HEK293T (cell line): ENCODE results near the gene SLC5A9.

Experiments
- CTCF ChIA-PET: fragments of 350-600 bp; formaldehyde crosslinking; extraction: SDS; loops from one replicate; lab custom pipeline; 2021; ENCODE audit warnings: antibody characterized with exemption, inconsistent platforms; lab: Yijun Ruan, JAX
- POLR2A ChIA-PET: fragments of 350-600 bp; formaldehyde crosslinking; extraction: SDS; loops from one replicate; lab custom pipeline; 2020; ENCODE audit warnings: antibody characterized with exemption, inconsistent platforms; lab: Yijun Ruan, JAX
- DNase-seq: peaks from one replicate; pipeline ENCODE4 v3.0.0; 2012; ENCODE audit warnings: mixed read lengths; ENCODE audit errors: extremely low spot score
- ARNT ChIP-seq: fragments of 450-650 bp; IDR thresholded peaks from 2 replicates; pipeline ENCODE4 v1.6.1; 2017; ENCODE audit warnings: mild to moderate bottlenecking
- BHLHE40 ChIP-seq: fragments of 450-650 bp; IDR thresholded peaks from 2 replicates; pipeline ENCODE4 v1.6.1; 2016; ENCODE audit warnings: mild to moderate bottlenecking, moderate library complexity, borderline replicate concordance
- CTBP1 ChIP-seq: fragments of 450-650 bp; IDR thresholded peaks from 2 replicates; pipeline ENCODE4 v1.6.1; 2016; ENCODE audit warnings: borderline replicate concordance
- ELF4 ChIP-seq: fragments of 450-650 bp; IDR thresholded peaks from 2 replicates; pipeline ENCODE4 v1.6.1; 2017; ENCODE audit warnings: antibody characterized with exemption
- FOXA1 ChIP-seq: fragments of 450-650 bp; IDR thresholded peaks from 2 replicates; pipeline ENCODE4 v1.6.1; 2016; ENCODE audit warnings: mild to moderate bottlenecking
- FOXK2 ChIP-seq: fragments of 450-650 bp; IDR thresholded peaks from 2 replicates; pipeline ENCODE4 v1.6.1; 2016; ENCODE audit warnings: mild to moderate bottlenecking
- FOXM1 ChIP-seq: fragments of 450-650 bp; IDR thresholded peaks from 2 replicates; pipeline ENCODE4 v1.6.1; 2017; ENCODE audit warnings: mild to moderate bottlenecking, borderline replicate concordance
- HDGF ChIP-seq: fragments of 450-650 bp; IDR thresholded peaks from 2 replicates; pipeline ENCODE4 v1.6.1; 2017; ENCODE audit warnings: antibody characterized with exemption, borderline replicate concordance
- L3MBTL2 ChIP-seq: fragments of 450-650 bp; conservative IDR thresholded peaks from 2 replicates; pipeline ENCODE4 v1.6.1; 2016; ENCODE audit warnings: mild to moderate bottlenecking
- LEF1 ChIP-seq: fragments of 450-650 bp; IDR thresholded peaks from 2 replicates; pipeline ENCODE4 v1.6.1; 2017; ENCODE audit warnings: mild to moderate bottlenecking, borderline replicate concordance
- NFRKB ChIP-seq: fragments of 450-650 bp; IDR thresholded peaks from 2 replicates; pipeline ENCODE4 v1.6.1; 2016; ENCODE audit warnings: mild to moderate bottlenecking, moderate library complexity
- PKNOX1 ChIP-seq: fragments of 450-650 bp; IDR thresholded peaks from 2 replicates; pipeline ENCODE4 v1.6.1; 2016
- SP1 ChIP-seq: fragments of 450-650 bp; IDR thresholded peaks from 2 replicates; pipeline ENCODE4 v1.6.1; 2017
- SUZ12 ChIP-seq: fragments of 450-650 bp; IDR thresholded peaks from 2 replicates; pipeline ENCODE4 v1.6.1; 2016; ENCODE audit warnings: mild to moderate bottlenecking
- TARDBP ChIP-seq: fragments of 450-650 bp; IDR thresholded peaks from 2 replicates; pipeline ENCODE4 v1.6.1; 2016
- ZNF384 ChIP-seq: fragments of 450-650 bp; IDR thresholded peaks from 2 replicates; pipeline ENCODE4 v1.6.1; 2016

The SLC5A9 gene

GRCh38 chr1:48242141-48242736, 19.7 kb downstream of the SLC5A9 start:
- ChIA-PET CTCF (no interaction called here), POLR2A (no interaction called here)
- TF ChIP-seq LEF1 (no peak), CTBP1 (no peak), PKNOX1 (no peak), L3MBTL2 (no peak), FOXK2 (no peak)
- DNase-seq: no peak

- TF ChIP-seq L3MBTL2: no peak
- TF ChIP-seq ELF4: no peak
- TF ChIP-seq PKNOX1: no peak
- TF ChIP-seq SP1: no peak
- no peak for TF ChIP-seq BHLHE40
- no peak for TF ChIP-seq LEF1
- no peak for TF ChIP-seq FOXM1
- no peak for TF ChIP-seq FOXK2
- TF ChIP-seq ZNF384: no peak
- TF ChIP-seq HDGF: no peak
- TF ChIP-seq ARNT: no peak
- TF ChIP-seq TARDBP: no peak
- TF ChIP-seq SUZ12: no peak
- no peak for TF ChIP-seq FOXA1
- no peak for TF ChIP-seq NFRKB
- no peak for TF ChIP-seq CTBP1
- DNase-seq: no peak
- ChIA-PET CTCF (no interaction called here), POLR2A (no interaction called here)
Measured at GRCh38 chr1:48245106-48245505, 22.6 kb downstream of the SLC5A9 start.

GRCh38 chr1:48246727-48247126, 24.2 kb downstream of the SLC5A9 start:
- ChIA-PET CTCF (interaction anchor here (0.9 kb wide), 1 partner anchor 11 kb away, joined by 3 read pairs; no protein-coding TSS in a partner anchor), POLR2A (no interaction called here)
- no peak for DNase-seq
- no peak for TF ChIP-seq ELF4

- ChIA-PET CTCF (interaction anchor here (0.6 kb wide), 1 partner anchor 139 kb away, joined by 3 read pairs; no protein-coding TSS in a partner anchor), POLR2A (no interaction called here)
- DNase-seq: no peak
- no peak for TF ChIP-seq SUZ12
Measured at GRCh38 chr1:48248356-48248755, 25.8 kb downstream of the SLC5A9 start.

- POLR2A ChIA-PET: no interaction called here
Measured at GRCh38 chr1:48249868-48250267, 27.4 kb downstream of the SLC5A9 start.

GRCh38 chr1:48250572-48250971, 28.1 kb downstream of the SLC5A9 start:
- CTCF ChIA-PET: no interaction called here
- TF ChIP-seq HDGF: no peak
- POLR2A ChIA-PET: no interaction called here
- DNase-seq: no peak

More at GRCh38 chr1:48249868-48250267, 27.4 kb downstream of the SLC5A9 start:
- TF ChIP-seq FOXM1: no peak
- no peak for TF ChIP-seq ARNT
- no peak for TF ChIP-seq FOXA1
- TF ChIP-seq HDGF: no peak
- TF ChIP-seq ELF4: no peak
- no peak for TF ChIP-seq FOXK2
- DNase-seq: no peak
- CTCF ChIA-PET: no interaction called here

- no peak for TF ChIP-seq HDGF
- TF ChIP-seq TARDBP: no peak
- no peak for TF ChIP-seq NFRKB
- no peak for TF ChIP-seq ELF4
- TF ChIP-seq FOXA1: no peak
- TF ChIP-seq ARNT: no peak
- no peak for TF ChIP-seq SP1
- no peak for TF ChIP-seq PKNOX1
- no peak for TF ChIP-seq FOXM1
- TF ChIP-seq SUZ12: no peak
- TF ChIP-seq LEF1: no peak
- TF ChIP-seq CTBP1: no peak
- TF ChIP-seq BHLHE40: no peak
- no peak for TF ChIP-seq ZNF384
- no peak for TF ChIP-seq L3MBTL2
- TF ChIP-seq FOXK2: no peak
- CTCF ChIA-PET: no interaction called here
- DNase-seq: no peak
- POLR2A ChIA-PET: no interaction called here
Measured at GRCh38 chr1:48251323-48251722, 28.8 kb downstream of the SLC5A9 start.
